COLO829 (cell line): Measurements from ENCODE around the gene LCLAT1.

Source experiments
- DNase-seq: peaks from one replicate; pipeline ENCODE4 v3.0.0; 2012; ENCODE audit warnings: low spot score

LCLAT1 gene

DNA sequence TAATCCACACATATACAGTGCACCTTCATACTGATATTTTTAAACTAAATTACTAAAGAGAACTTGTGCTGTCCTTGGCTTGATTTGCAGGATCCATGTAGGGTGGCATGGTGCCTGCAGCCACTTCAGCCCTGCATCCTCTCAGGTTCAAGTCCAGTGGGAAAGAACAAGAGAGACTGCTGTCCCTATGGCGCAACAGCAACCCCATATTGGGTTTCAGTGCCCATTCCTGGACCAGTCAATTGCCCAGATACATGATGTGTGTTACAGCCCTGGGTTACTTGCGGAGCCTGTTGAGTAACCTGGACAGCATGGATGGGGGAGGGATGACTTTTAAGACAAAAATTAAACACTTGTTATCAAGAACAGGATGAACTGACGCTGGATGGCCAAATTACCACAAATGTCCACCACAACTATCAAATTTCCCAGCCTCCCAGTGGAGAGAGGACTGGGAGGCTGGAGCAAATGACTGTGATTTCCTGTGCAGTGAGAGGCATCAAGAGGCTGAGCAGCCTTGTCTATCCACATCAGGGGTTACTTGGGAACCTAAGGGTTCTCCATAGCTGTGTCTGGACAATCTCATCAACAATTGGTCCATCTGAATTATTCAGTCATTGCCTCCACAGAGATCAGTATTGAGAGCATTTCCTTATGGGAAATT is 198.2 kb downstream of the LCLAT1 start:
- no peak for DNase-seq

- no peak for DNase-seq
Measured at GRCh38 chr2:30645745-30646119, 198.7 kb downstream of the LCLAT1 start.

DNA sequence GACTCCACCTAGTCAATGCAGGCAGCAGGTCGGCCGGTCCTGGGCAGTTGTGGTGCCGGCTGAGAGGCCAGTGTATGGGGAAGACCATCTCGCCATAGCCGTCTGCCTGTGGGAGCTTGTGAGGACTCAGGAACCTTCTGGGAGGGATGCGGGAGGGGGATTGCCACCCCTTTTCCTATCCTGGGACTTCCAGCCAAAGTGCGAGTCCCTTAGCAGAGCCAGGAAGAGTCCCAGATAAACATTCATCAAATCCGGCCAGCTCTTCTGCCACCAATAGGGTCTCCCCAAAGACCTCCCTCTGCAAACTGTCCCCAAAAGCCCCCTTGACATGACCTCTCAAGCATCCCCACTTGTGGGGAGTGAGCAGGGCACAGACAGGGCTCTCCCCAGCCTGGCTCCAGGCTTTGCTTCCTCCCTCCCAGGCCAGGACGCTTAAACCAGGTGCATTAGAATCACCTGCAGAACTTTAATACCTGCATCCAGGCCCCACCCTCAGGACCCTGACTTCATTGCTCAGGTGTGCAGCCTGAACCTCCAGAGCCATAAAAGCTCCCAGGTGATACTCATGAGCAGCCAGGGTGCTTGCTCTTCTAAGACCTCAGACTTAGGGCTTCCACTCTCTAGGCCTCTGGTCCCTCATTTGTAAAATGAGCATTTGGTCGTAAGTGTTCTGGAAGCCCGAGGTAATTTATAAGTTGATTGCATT is 200.9 kb downstream of the LCLAT1 start:
- no peak for DNase-seq

DNA sequence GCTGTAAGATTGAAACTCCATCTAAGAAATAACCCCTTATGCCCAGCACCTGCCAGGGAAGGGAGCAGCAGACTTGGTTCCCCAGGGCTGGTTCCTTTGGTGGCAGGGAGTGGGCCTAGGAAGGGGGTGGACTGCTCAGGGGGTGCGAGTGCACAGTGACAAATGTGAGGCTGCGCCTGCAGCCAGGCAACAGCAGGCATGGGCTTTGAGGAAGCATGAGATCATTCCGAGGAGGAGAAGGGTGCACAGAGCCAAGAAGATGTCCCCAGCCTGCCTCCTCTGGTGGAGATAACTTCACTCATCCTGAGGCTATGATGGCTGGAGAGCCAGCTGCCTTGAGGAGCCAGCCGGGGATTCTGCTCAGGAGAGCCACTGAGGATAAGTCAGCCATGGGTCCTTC is 202.2 kb downstream of the LCLAT1 start:
- no peak for DNase-seq

GRCh38 chr2:30649828-30650227 is 202.8 kb downstream of the LCLAT1 start:
- DNase-seq = no peak

- DNase-seq = no peak
Measured at GRCh38 chr2:30652271-30652915, 205.3 kb downstream of the LCLAT1 start.

GRCh38 chr2:30653847-30654246 is 206.8 kb downstream of the LCLAT1 start:
- no peak for DNase-seq

- no peak for DNase-seq
Measured at GRCh38 chr2:30654404-30654803, 207.4 kb downstream of the LCLAT1 start.

DNA sequence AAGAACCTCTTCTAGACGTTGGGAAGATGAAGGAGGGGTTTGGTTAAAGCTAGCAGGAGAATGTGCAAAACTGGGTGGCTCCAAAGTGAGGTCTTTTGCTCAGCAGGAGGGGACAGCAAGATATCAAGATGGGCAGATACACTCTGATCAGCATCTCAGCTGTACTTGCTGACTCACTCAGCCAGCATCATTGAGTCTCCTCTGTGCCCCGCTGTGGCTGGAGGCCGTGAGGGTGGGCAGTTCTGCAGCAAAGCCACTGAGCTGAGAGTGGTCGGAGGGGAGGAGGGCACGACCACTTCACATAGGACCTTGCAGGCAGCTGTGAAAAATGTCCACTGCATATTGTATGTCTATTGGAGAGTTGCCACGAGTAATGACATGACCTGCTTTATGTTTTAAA is 208.2 kb downstream of the LCLAT1 start:
- DNase-seq = no peak

GRCh38 chr2:30655660-30656059 is 208.6 kb downstream of the LCLAT1 start:
- DNase-seq = no peak

- DNase-seq = no peak
Measured at GRCh38 chr2:30656079-30656478, 209.0 kb downstream of the LCLAT1 start.

DNA sequence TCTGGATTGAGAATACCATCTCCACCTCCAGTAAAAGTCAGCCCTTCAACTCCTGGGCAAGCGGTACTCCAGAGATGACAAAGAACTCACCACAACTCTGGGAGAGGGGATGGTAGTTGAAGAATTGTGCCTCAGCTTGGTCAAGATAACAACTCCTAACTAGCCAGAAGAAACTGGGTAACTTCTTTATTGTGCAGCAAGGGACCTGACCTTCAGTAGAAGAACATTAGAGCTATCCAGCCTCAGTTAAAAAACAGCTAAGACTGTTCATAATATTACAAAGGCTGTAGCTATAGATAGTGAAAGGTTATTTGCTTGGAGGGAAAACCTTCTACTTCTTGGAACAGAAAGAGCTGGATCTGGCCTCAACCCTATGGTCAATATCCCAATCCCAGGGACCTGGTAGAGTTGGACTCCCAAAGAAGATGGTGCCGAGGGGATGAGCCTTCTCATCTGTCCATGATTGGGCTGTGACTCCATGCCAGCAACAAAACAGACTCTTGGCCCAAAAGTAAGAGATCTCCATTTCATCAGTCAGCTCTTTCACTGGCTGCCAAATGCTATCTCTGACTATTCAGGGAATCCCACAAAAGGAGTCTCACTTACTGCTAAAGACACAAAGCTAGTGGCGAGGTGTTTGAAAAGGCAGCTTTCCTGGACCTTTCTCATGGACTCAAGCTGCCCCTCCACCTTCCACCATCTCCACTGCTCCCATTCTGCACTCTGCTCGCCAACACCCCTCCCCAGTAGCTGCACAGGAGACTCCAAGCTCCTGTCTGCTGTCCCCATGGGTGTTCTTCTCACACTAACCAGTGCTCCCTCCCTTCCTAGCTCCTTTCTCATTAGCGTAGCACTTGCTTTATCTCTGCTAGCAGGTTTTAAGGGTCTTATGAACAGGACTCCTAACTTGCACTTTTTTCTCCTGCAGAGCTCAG is 214.4 kb downstream of the LCLAT1 start:
- DNase-seq = no peak

GRCh38 chr2:30662268-30663131 is 215.5 kb downstream of the LCLAT1 start:
- DNase-seq = no peak

DNA sequence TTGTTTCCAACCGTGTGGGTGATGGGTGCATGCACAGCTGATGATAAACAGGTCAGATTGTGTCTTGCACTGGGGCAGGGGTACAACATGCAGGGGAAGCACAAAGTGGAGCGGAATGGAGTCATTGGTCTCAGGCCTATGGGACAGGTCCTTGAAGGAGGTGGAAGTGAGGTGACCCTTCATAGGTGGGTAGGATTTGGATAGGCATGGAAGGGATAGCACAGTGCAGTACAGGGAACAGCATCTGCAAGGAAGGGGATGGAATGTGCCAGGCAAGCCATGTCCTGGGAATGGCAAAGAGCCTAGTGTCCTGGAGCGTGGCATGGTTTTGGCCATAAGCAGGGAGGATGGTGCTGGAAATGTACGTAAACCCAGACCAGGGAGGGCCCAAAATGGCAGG is 216.3 kb downstream of the LCLAT1 start:
- no peak for DNase-seq

GRCh38 chr2:30663806-30664205 is 216.8 kb downstream of the LCLAT1 start:
- no peak for DNase-seq

- peak; percentile 18 for DNase-seq
Measured at GRCh38 chr2:30664761-30665358, 217.8 kb downstream of the LCLAT1 start.

DNA sequence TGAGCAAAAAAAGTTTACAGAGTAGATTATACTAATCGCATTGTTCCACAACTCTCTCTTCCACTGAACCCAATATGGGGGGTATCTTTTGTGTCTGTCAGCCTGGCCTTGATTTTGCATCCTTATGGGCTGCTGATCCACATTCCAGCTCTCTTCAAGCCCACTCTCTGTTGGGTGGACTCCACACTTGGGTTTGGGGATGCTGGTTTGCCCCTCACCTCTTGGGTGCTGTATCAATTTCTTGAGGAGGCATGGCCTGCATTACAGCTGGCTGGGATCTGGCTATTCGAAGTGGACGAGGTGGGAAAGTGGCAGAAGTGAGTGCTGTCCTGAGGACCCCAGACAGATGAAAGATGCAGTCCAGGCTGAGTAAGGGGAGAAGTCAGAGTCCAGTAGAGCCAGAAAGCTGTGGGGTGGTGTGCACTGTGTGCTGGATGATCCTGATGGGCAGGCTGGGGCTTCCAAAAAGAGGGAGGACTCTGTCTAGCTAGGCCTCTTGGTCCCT is 218.8 kb downstream of the LCLAT1 start:
- no peak for DNase-seq

DNA sequence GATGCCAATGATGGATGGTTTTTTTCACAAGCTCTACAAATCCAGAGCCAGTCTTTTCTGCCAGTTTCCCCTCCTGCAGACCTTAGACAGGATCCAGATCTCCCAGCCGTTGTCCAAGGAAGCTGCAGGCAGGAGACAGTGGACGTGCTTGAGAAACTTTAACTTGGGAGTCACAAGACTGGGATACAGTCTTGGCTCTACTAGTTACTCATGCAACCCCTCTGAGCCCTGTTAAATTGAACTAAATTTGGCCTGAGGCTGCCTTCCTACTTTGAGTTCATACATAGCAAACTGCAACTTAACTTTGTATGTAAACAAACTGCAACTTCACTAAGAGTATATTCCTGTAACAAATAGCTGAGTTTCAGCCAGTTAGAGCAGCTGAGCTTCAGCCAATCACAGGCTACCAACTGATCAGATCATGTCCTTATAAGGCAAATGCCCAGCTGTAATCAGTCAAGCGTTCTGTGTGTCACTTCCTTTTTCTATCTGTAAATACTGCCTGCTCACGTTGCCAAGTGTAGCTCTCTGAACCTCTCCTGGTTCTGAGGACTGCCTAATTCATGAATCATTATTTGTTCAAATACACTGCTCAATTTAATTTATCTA is 219.3 kb downstream of the LCLAT1 start:
- no peak for DNase-seq

DNA sequence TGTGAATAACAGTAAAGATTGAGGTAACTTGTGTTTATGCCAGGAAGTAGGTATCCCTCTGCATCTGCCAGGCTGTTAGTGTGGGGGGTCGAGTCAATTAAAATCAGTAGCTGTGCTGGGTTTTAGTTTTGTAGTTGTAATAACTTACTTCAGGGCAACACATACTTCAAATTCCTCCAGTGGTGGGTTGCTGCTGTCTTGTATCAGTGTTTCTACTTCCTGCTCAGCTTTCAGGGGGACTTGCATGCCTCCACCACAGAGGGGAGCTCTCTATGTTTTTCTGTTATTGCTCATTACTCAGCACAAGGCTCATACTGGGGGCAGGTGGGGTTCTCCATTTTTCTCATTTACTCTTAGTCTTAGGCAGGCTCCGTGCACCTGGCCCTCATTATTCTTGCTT is 223.4 kb downstream of the LCLAT1 start:
- DNase-seq = no peak

GRCh38 chr2:30673127-30673526 is 226.1 kb downstream of the LCLAT1 start:
- DNase-seq = no peak
